Neural progenitor cell (in vitro differentiated cells): ENCODE data around the gene PMIS2. TPM values are rescaled to one million over a fixed set of nuclear protein-coding genes. Genes with fewer than 3 reads are reported as not detected.

Experiments used
- DNase-seq: peaks from one replicate; pipeline ENCODE4 v3.0.0-alpha.2; 2016; ENCODE audit warnings: low spot score
- H2AFZ ChIP-seq: fragments of 200-600 bp; sonication (generic); replicated peaks from 2 replicates; pipeline ENCODE4 v1.6.1; 2016; ENCODE audit warnings: antibody characterized with exemption
- H3F3A ChIP-seq: fragments of 200-600 bp; sonication (generic); 2 replicates; pipeline ENCODE4 v1.6.1; 2016; ENCODE audit warnings: antibody characterized with exemption, low read depth
- H3K27ac ChIP-seq: fragments of 200-600 bp; sonication (generic); 2 replicates; pipeline ENCODE4 v1.5.1; 2016; ENCODE audit warnings: mild to moderate bottlenecking
- H3K27me3 ChIP-seq: fragments of 200-600 bp; sonication (generic); 2 replicates; pipeline ENCODE4 v1.6.1; 2016; ENCODE audit warnings: mild to moderate bottlenecking, moderate library complexity
- H3K36me3 ChIP-seq: fragments of 200-600 bp; sonication (generic); 2 replicates; pipeline ENCODE4 v1.5.1; 2016
- H3K4me1 ChIP-seq: fragments of 200-600 bp; sonication (generic); 2 replicates; pipeline ENCODE4 v1.6.1; 2016; ENCODE audit warnings: mixed run types
- H3K4me2 ChIP-seq: fragments of 200-600 bp; sonication (generic); 2 replicates; pipeline ENCODE4 v1.6.1; 2016
- H3K4me3 ChIP-seq: fragments of 200-600 bp; sonication (generic); 2 replicates; pipeline ENCODE4 v1.5.1; 2016
- H3K79me2 ChIP-seq: fragments of 200-600 bp; sonication (generic); 2 replicates; pipeline ENCODE4 v1.6.1; 2016; ENCODE audit warnings: low read depth
- H3K9ac ChIP-seq: fragments of 200-600 bp; sonication (generic); 2 replicates; pipeline ENCODE4 v1.6.1; 2016
- H3K9me3 ChIP-seq: fragments of 200-600 bp; sonication (generic); 2 replicates; pipeline ENCODE4 v1.5.1; 2016; ENCODE audit warnings: low read depth
- H4K20me1 ChIP-seq: fragments of 200-600 bp; sonication (generic); 2 replicates; pipeline ENCODE4 v1.6.1; 2016; ENCODE audit warnings: low read depth
- H3K27ac Mint-ChIP-seq: 3 replicates; pipeline ENCODE4 v1.8.0; 2021; ENCODE audit warnings: mixed read lengths
- H3K27me3 Mint-ChIP-seq: 2 replicates; pipeline ENCODE4 v1.8.0; 2022; ENCODE audit warnings: low read depth, mild to moderate bottlenecking, inconsistent platforms, moderate library complexity, mixed read lengths; ENCODE audit not compliant: insufficient read depth
- H3K36me3 Mint-ChIP-seq: 3 replicates; pipeline ENCODE4 v1.8.0; 2021; ENCODE audit warnings: mixed read lengths
- H3K4me1 Mint-ChIP-seq: 3 replicates; pipeline ENCODE4 v1.8.0; 2021; ENCODE audit warnings: mixed read lengths
- H3K4me3 Mint-ChIP-seq: 3 replicates; pipeline ENCODE4 v1.8.0; 2021; ENCODE audit warnings: mild to moderate bottlenecking, moderate library complexity, mixed read lengths
- H3K9me3 Mint-ChIP-seq: 3 replicates; pipeline ENCODE4 v1.8.0; 2020; ENCODE audit warnings: mixed read lengths
- CTCF ChIP-seq: fragments of 200-600 bp; sonication (generic); IDR thresholded peaks from 2 replicates; pipeline ENCODE4 v1.5.1; 2017; ENCODE audit warnings: antibody characterized with exemption, mild to moderate bottlenecking
- EZH2 ChIP-seq: fragments of 200-600 bp; sonication (generic); IDR thresholded peaks from 2 replicates; pipeline ENCODE4 v1.6.1; 2017; ENCODE audit warnings: antibody characterized with exemption, mild to moderate bottlenecking, moderate library complexity
- EZH2phosphoT487 ChIP-seq: fragments of 200-600 bp; sonication (generic); IDR thresholded peaks from 2 replicates; pipeline ENCODE4 v1.6.1; 2017; ENCODE audit warnings: antibody characterized with exemption
- total RNA-seq: library from RNA; depleted of rRNA; stranded (reverse); fragments of >200 nt; gene quantifications from 2 replicates; pipeline ENCODE4 v1.2.3, GENCODE V29; 2015; ENCODE audit warnings: low replicate concordance

PMIS2 gene
- total RNA-seq, 1 donor from 2014 or later, result not detected

GRCh38 chr19:35566738-35567137, 19.2 kb upstream of the PMIS2 start:
- Mint-ChIP-seq H3K27ac (no peak overlapping the region), H3K27me3 (peaks cover 3% of the 10 kb centered on the region), H3K36me3 (no peaks in the 10 kb centered on the region), H3K4me1 (peaks cover 2% of the 10 kb centered on the region), H3K4me3 (no peak overlapping the region), H3K9me3 (no peaks in the 10 kb centered on the region)
- no peak overlapping the region for H3K27ac ChIP-seq
- H3F3A ChIP-seq, result no peaks in the 10 kb centered on the region
- DNase-seq, result no peak
- no peaks in the 10 kb centered on the region for H3K9me3 ChIP-seq
- no peaks in the 10 kb centered on the region for H3K79me2 ChIP-seq
- H3K4me1 ChIP-seq, result no peaks in the 10 kb centered on the region
- H4K20me1 ChIP-seq, result no peaks in the 10 kb centered on the region
- no peaks in the 10 kb centered on the region for H3K36me3 ChIP-seq
- H2AFZ ChIP-seq, result no peak overlapping the region
- no peak overlapping the region for H3K4me2 ChIP-seq
- no peak overlapping the region for H3K4me3 ChIP-seq
- H3K9ac ChIP-seq, result no peak overlapping the region
- TF ChIP-seq EZH2phosphoT487 (no peak), EZH2 (no peak), CTCF (no peak)
- peaks cover 26% of the 10 kb centered on the region for H3K27me3 ChIP-seq

- Histone ChIP-seq H3K4me1 (no peaks in the 10 kb centered on the region), H3K9ac (no peak overlapping the region), H3K4me2 (no peak overlapping the region), H3K79me2 (no peaks in the 10 kb centered on the region), H3K4me3 (no peak overlapping the region), H4K20me1 (no peaks in the 10 kb centered on the region), H3K9me3 (no peaks in the 10 kb centered on the region), H3K27ac (no peak overlapping the region), H2AFZ (no peak overlapping the region), H3F3A (no peaks in the 10 kb centered on the region), H3K36me3 (no peaks in the 10 kb centered on the region), H3K27me3 (peaks cover 24% of the 10 kb centered on the region)
- H3K27ac Mint-ChIP-seq, result no peak overlapping the region
- no peak for DNase-seq
- peaks cover 2% of the 10 kb centered on the region for H3K4me1 Mint-ChIP-seq
- no peak for TF ChIP-seq CTCF
- no peak for TF ChIP-seq EZH2phosphoT487
- H3K27me3 Mint-ChIP-seq, result peaks cover 3% of the 10 kb centered on the region
- H3K4me3 Mint-ChIP-seq, result no peak overlapping the region
- H3K9me3 Mint-ChIP-seq, result no peaks in the 10 kb centered on the region
- no peaks in the 10 kb centered on the region for H3K36me3 Mint-ChIP-seq
These were observed 16.6 kb upstream of the PMIS2 start for GRCh38 chr19:35569281-35569781.

GRCh38 chr19:35571406-35571965, 14.5 kb upstream of the PMIS2 start:
- TF ChIP-seq CTCF (no peak), EZH2phosphoT487 (no peak)
- no peak overlapping the region for H3K9ac ChIP-seq
- no peak overlapping the region for H3K27ac Mint-ChIP-seq
- H2AFZ ChIP-seq, result no peak overlapping the region
- H4K20me1 ChIP-seq, result no peaks in the 10 kb centered on the region
- DNase-seq, result no peak
- H3F3A ChIP-seq, result no peaks in the 10 kb centered on the region
- no peaks in the 10 kb centered on the region for H3K79me2 ChIP-seq
- H3K4me1 Mint-ChIP-seq, result peaks cover 2% of the 10 kb centered on the region
- H3K9me3 ChIP-seq, result no peaks in the 10 kb centered on the region
- H3K9me3 Mint-ChIP-seq, result peaks cover 11% of the 10 kb centered on the region
- H3K27me3 ChIP-seq, result peaks cover 24% of the 10 kb centered on the region
- H3K4me2 ChIP-seq, result no peak overlapping the region
- no peaks in the 10 kb centered on the region for H3K36me3 ChIP-seq
- no peak overlapping the region for H3K4me3 Mint-ChIP-seq
- no peak overlapping the region for H3K27ac ChIP-seq
- no peak overlapping the region for H3K4me3 ChIP-seq
- H3K4me1 ChIP-seq, result no peaks in the 10 kb centered on the region
- peaks cover under 1% of the 10 kb centered on the region for H3K36me3 Mint-ChIP-seq
- no peaks in the 10 kb centered on the region for H3K27me3 Mint-ChIP-seq
